ENCODE results near the gene SUSD1.
A peak's percentile ranks its signal among the peaks of the same experiment; 100 is the strongest.

The SUSD1 gene

GRCh38 chr9:112063151-112063550, 111.9 kb downstream of the SUSD1 start:
- DNase-seq, result no peak

- DNase-seq, result peak; percentile 64
Measured at GRCh38 chr9:112061152-112061740, 113.9 kb downstream of the SUSD1 start.

GRCh38 chr9:112059966-112060320, 115.2 kb downstream of the SUSD1 start:
- DNase-seq, result no peak

GRCh38 chr9:112059145-112059965, 115.7 kb downstream of the SUSD1 start:
- no peak for DNase-seq

- DNase-seq, result no peak
Measured at GRCh38 chr9:112056996-112057395, 118.1 kb downstream of the SUSD1 start.

- DNase-seq, result no peak
Measured at GRCh38 chr9:112054916-112055315, 120.2 kb downstream of the SUSD1 start.

- no peak for DNase-seq
Measured at GRCh38 chr9:112051812-112052211, 123.3 kb downstream of the SUSD1 start.

GRCh38 chr9:112050544-112051475, 124.3 kb downstream of the SUSD1 start:
- peak; percentile 66 for DNase-seq

- DNase-seq, result no peak
Measured at GRCh38 chr9:112049811-112050516, 125.1 kb downstream of the SUSD1 start.

GRCh38 chr9:112048924-112049691, 126.0 kb downstream of the SUSD1 start:
- DNase-seq, result no peak

GRCh38 chr9:112047538-112048066, 127.5 kb downstream of the SUSD1 start:
- DNase-seq, result no peak

- no peak for DNase-seq
Measured at GRCh38 chr9:112046181-112046580, 128.9 kb downstream of the SUSD1 start.

GRCh38 chr9:112044881-112045280, 130.2 kb downstream of the SUSD1 start:
- no peak for DNase-seq

GRCh38 chr9:112044186-112044585, 130.9 kb downstream of the SUSD1 start:
- DNase-seq, result no peak

GRCh38 chr9:112043423-112043822, 131.7 kb downstream of the SUSD1 start:
- DNase-seq, result no peak

- no peak for DNase-seq
Measured at GRCh38 chr9:112042769-112043168, 132.3 kb downstream of the SUSD1 start.

GRCh38 chr9:112042244-112042638, 132.9 kb downstream of the SUSD1 start:
- no peak for DNase-seq

- DNase-seq, result peak; percentile 95
Measured at GRCh38 chr9:112041536-112042243, 133.4 kb downstream of the SUSD1 start.

- no peak for DNase-seq
Measured at GRCh38 chr9:112041199-112041535, 133.9 kb downstream of the SUSD1 start.

GRCh38 chr9:112038017-112038408, 137.1 kb downstream of the SUSD1 start:
- DNase-seq, result no peak

All from T1000 (cell line).